Measurements from ENCODE around the gene AARS1.
"Not testable (repeated sequence)": the region's sequence is repeated elsewhere in the genome, so short reads cannot be mapped to it uniquely, and the experiment has no call there.

AARS1 gene

GRCh38 chr16:70226024-70226423 is 63.3 kb downstream of the AARS1 start:
- not testable (repeated sequence) for H3K36me3 ChIP-seq (ENCODE audit: control insufficient read depth, insufficient read depth, low read length)

DNA sequence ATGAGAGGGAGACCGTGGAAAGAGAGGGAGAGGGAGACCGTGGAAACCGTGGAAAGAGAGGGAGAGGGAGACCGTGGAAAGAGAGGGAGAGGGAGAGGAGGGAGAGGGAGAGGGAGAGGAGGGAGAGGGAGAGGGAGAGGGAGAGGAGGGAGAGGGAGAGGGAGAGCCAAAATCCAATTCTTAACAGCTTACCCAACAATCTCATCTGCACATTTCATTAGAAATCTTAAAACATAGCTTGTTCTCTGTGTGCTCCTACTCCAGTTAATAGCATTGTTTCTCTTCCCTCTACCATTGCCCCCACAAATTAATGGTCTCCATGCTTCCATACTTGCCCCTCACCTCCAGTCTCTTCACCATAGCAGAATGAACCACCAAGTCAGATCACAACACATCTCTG is 63.9 kb downstream of the AARS1 start:
- not testable (repeated sequence) for H3K27me3 ChIP-seq (replicated peaks; ENCODE audit: control insufficient read depth, insufficient read depth, low read length, poor library complexity, severe bottlenecking); H3K27ac ChIP-seq (ENCODE audit: insufficient read depth, low read length, poor library complexity, severe bottlenecking); H3K9me3 ChIP-seq (ENCODE audit: control insufficient read depth, low read length); DNase-seq; H3K4me1 ChIP-seq (ENCODE audit: control insufficient read depth, insufficient read depth, low read length, poor library complexity, severe bottlenecking); H3K4me3 ChIP-seq (ENCODE audit: insufficient read depth, low read depth, low read length, poor library complexity, severe bottlenecking); H3K36me3 ChIP-seq (ENCODE audit: control insufficient read depth, insufficient read depth, low read length)

More at GRCh38 chr16:70226024-70226423, 63.3 kb downstream of the AARS1 start:
- not testable (repeated sequence) for H3K9me3 ChIP-seq (ENCODE audit: control insufficient read depth, low read length); H3K4me3 ChIP-seq (ENCODE audit: insufficient read depth, low read depth, low read length, poor library complexity, severe bottlenecking); H3K4me1 ChIP-seq (ENCODE audit: control insufficient read depth, insufficient read depth, low read length, poor library complexity, severe bottlenecking); H3K27ac ChIP-seq (ENCODE audit: insufficient read depth, low read length, poor library complexity, severe bottlenecking); H3K27me3 ChIP-seq (replicated peaks; ENCODE audit: control insufficient read depth, insufficient read depth, low read length, poor library complexity, severe bottlenecking); DNase-seq

GRCh38 chr16:70224645-70225044 is 64.7 kb downstream of the AARS1 start:
- not testable (repeated sequence) for H3K36me3 ChIP-seq (ENCODE audit: control insufficient read depth, insufficient read depth, low read length); H3K4me1 ChIP-seq (ENCODE audit: control insufficient read depth, insufficient read depth, low read length, poor library complexity, severe bottlenecking); H3K27me3 ChIP-seq (replicated peaks; ENCODE audit: control insufficient read depth, insufficient read depth, low read length, poor library complexity, severe bottlenecking); H3K27ac ChIP-seq (ENCODE audit: insufficient read depth, low read length, poor library complexity, severe bottlenecking); H3K4me3 ChIP-seq (ENCODE audit: insufficient read depth, low read depth, low read length, poor library complexity, severe bottlenecking); DNase-seq; H3K9me3 ChIP-seq (ENCODE audit: control insufficient read depth, low read length)

- not testable (repeated sequence) for H3K27me3 ChIP-seq (replicated peaks; ENCODE audit: control insufficient read depth, insufficient read depth, low read length, poor library complexity, severe bottlenecking); DNase-seq; H3K4me3 ChIP-seq (ENCODE audit: insufficient read depth, low read depth, low read length, poor library complexity, severe bottlenecking); H3K36me3 ChIP-seq (ENCODE audit: control insufficient read depth, insufficient read depth, low read length); H3K27ac ChIP-seq (ENCODE audit: insufficient read depth, low read length, poor library complexity, severe bottlenecking); H3K4me1 ChIP-seq (ENCODE audit: control insufficient read depth, insufficient read depth, low read length, poor library complexity, severe bottlenecking); H3K9me3 ChIP-seq (ENCODE audit: control insufficient read depth, low read length)
These were observed 65.3 kb downstream of the AARS1 start for GRCh38 chr16:70223971-70224513.

GRCh38 chr16:70223216-70223615 is 66.1 kb downstream of the AARS1 start:
- not testable (repeated sequence) for H3K27me3 ChIP-seq (replicated peaks; ENCODE audit: control insufficient read depth, insufficient read depth, low read length, poor library complexity, severe bottlenecking); H3K4me3 ChIP-seq (ENCODE audit: insufficient read depth, low read depth, low read length, poor library complexity, severe bottlenecking); H3K36me3 ChIP-seq (ENCODE audit: control insufficient read depth, insufficient read depth, low read length); DNase-seq; H3K9me3 ChIP-seq (ENCODE audit: control insufficient read depth, low read length); H3K27ac ChIP-seq (ENCODE audit: insufficient read depth, low read length, poor library complexity, severe bottlenecking); H3K4me1 ChIP-seq (ENCODE audit: control insufficient read depth, insufficient read depth, low read length, poor library complexity, severe bottlenecking)

DNA sequence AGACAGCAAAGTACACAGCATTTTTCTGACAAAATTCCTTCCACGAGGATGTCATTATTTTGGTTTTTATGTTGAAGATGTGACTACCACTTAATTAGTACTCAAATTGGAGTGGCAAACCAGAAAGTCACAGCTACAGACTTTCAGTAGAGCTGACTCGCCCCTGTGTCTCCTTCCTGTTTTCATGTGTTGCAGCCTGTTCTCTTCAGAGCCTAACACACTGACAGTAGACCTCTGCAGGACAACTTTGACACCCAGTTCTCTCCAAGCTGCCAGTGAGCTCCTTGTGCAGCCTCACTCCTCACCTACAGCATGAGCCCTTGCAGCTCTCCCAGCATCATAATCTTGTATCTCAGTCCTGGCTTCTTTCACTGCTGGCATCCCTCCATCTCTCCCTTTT is 66.7 kb downstream of the AARS1 start:
- H3K4me3 ChIP-seq (ENCODE audit: insufficient read depth, low read depth, low read length, poor library complexity, severe bottlenecking); H3K4me1 ChIP-seq (ENCODE audit: control insufficient read depth, insufficient read depth, low read length, poor library complexity, severe bottlenecking); H3K27me3 ChIP-seq (replicated peaks; ENCODE audit: control insufficient read depth, insufficient read depth, low read length, poor library complexity, severe bottlenecking); H3K36me3 ChIP-seq (ENCODE audit: control insufficient read depth, insufficient read depth, low read length); DNase-seq; H3K9me3 ChIP-seq (ENCODE audit: control insufficient read depth, low read length); H3K27ac ChIP-seq (ENCODE audit: insufficient read depth, low read length, poor library complexity, severe bottlenecking): not testable (repeated sequence)

DNA sequence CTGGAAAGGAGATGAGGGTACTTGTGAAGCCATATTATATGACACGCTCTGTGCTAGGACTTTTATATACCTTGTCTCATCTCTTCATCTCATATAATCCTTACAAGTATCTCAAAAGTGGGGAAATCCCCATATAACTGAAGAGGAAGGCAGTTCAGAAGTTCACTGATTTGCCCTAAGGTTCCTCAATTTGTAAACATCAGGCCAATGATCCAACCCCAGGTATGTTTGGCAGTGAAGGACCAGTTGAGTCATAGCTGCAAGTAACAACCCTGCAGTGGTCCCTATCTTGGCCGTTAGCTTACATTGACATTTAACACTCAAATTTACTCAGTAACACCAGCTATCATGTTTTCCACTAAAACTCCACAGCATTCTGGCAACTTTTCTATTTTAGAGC is 70.7 kb downstream of the AARS1 start:
- H3K4me3 ChIP-seq (ENCODE audit: insufficient read depth, low read depth, low read length, poor library complexity, severe bottlenecking); H3K4me1 ChIP-seq (ENCODE audit: control insufficient read depth, insufficient read depth, low read length, poor library complexity, severe bottlenecking); H3K27ac ChIP-seq (ENCODE audit: insufficient read depth, low read length, poor library complexity, severe bottlenecking); H3K36me3 ChIP-seq (ENCODE audit: control insufficient read depth, insufficient read depth, low read length); DNase-seq; H3K27me3 ChIP-seq (replicated peaks; ENCODE audit: control insufficient read depth, insufficient read depth, low read length, poor library complexity, severe bottlenecking); H3K9me3 ChIP-seq (ENCODE audit: control insufficient read depth, low read length): not testable (repeated sequence)

- DNase-seq; H3K27ac ChIP-seq (ENCODE audit: insufficient read depth, low read length, poor library complexity, severe bottlenecking); H3K36me3 ChIP-seq (ENCODE audit: control insufficient read depth, insufficient read depth, low read length); H3K27me3 ChIP-seq (replicated peaks; ENCODE audit: control insufficient read depth, insufficient read depth, low read length, poor library complexity, severe bottlenecking); H3K9me3 ChIP-seq (ENCODE audit: control insufficient read depth, low read length); H3K4me1 ChIP-seq (ENCODE audit: control insufficient read depth, insufficient read depth, low read length, poor library complexity, severe bottlenecking); H3K4me3 ChIP-seq (ENCODE audit: insufficient read depth, low read depth, low read length, poor library complexity, severe bottlenecking): not testable (repeated sequence)
These were observed 82.9 kb downstream of the AARS1 start for GRCh38 chr16:70206382-70206781.

DNA sequence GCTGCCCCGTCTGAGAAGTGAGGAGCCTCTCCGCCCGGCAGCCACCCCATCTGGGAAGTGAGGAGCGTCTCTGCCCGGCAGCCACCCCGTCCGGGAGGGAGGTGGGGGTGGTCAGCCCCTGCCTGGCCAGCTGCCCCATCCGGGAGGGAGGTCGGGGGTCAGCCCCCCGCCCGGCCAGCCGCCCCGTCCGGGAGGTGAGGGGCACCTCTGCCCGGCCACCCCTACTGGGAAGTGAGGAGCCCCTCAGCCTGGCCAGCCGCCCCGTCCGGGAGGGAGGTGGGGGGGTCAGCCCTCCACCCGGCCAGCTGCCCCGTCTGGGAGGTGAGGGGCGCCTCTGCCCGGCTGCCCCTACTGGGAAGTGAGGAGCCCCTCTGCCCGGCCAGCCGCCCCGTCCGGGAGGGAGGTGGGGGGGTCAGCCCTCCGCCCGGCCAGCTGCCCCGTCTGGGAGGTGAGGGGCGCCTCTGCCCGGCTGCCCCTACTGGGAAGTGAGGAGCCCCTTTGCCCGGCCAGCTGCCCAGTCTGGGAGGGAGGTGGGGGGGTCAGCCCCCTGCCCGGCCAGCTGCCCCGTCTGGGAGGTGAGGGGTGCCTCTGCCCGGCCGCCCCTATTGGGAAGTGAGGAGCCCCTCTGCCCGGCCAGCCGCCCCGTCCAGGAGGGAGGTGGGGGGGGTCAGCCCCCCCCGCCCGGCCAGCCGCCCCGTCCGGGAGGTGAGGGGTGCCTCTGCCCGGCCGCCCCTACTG is 84.5 kb downstream of the AARS1 start:
- H3K27me3 ChIP-seq (replicated peaks; ENCODE audit: control insufficient read depth, insufficient read depth, low read length, poor library complexity, severe bottlenecking); DNase-seq; H3K4me3 ChIP-seq (ENCODE audit: insufficient read depth, low read depth, low read length, poor library complexity, severe bottlenecking); H3K9me3 ChIP-seq (ENCODE audit: control insufficient read depth, low read length); H3K4me1 ChIP-seq (ENCODE audit: control insufficient read depth, insufficient read depth, low read length, poor library complexity, severe bottlenecking); H3K36me3 ChIP-seq (ENCODE audit: control insufficient read depth, insufficient read depth, low read length); H3K27ac ChIP-seq (ENCODE audit: insufficient read depth, low read length, poor library complexity, severe bottlenecking): not testable (repeated sequence)

DNA sequence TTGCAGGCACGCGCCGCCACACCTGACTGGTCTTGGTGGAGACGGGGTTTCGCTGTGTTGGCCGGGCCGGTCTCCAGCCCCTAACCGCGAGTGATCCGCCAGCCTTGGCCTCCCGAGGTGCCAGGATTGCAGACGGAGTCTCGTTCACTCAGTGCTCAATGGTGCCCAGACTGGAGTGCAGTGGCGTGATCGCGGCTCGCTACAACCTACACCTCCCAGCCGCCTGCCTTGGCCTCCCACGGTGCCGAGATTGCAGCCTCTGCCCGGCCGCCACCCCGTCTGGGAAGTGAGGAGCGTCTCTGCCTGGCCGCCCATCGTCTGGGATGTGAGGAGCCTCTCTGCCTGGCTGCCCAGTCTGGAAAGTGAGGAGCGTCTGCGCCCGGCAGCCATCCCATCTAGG is 85.3 kb downstream of the AARS1 start:
- not testable (repeated sequence) for H3K9me3 ChIP-seq (ENCODE audit: control insufficient read depth, low read length); H3K27me3 ChIP-seq (replicated peaks; ENCODE audit: control insufficient read depth, insufficient read depth, low read length, poor library complexity, severe bottlenecking); DNase-seq; H3K4me3 ChIP-seq (ENCODE audit: insufficient read depth, low read depth, low read length, poor library complexity, severe bottlenecking); H3K4me1 ChIP-seq (ENCODE audit: control insufficient read depth, insufficient read depth, low read length, poor library complexity, severe bottlenecking); H3K27ac ChIP-seq (ENCODE audit: insufficient read depth, low read length, poor library complexity, severe bottlenecking); H3K36me3 ChIP-seq (ENCODE audit: control insufficient read depth, insufficient read depth, low read length)
